GM21360 (cell line): ENCODE measurements around the gene FMO1.
"Not testable (repeated sequence)": the region's sequence is repeated elsewhere in the genome, so short reads cannot be mapped to it uniquely, and the experiment has no call there.

Experiments used
- ATAC-seq: cut with Tn5 transposase; IDR thresholded peaks from one replicate; pipeline ENCODE4 v1.9.1; 2021; ENCODE audit warnings: mild to moderate bottlenecking, moderate library complexity; ENCODE audit not compliant: unreplicated experiment

FMO1 gene, protein sequence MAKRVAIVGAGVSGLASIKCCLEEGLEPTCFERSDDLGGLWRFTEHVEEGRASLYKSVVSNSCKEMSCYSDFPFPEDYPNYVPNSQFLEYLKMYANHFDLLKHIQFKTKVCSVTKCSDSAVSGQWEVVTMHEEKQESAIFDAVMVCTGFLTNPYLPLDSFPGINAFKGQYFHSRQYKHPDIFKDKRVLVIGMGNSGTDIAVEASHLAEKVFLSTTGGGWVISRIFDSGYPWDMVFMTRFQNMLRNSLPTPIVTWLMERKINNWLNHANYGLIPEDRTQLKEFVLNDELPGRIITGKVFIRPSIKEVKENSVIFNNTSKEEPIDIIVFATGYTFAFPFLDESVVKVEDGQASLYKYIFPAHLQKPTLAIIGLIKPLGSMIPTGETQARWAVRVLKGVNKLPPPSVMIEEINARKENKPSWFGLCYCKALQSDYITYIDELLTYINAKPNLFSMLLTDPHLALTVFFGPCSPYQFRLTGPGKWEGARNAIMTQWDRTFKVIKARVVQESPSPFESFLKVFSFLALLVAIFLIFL

DNA sequence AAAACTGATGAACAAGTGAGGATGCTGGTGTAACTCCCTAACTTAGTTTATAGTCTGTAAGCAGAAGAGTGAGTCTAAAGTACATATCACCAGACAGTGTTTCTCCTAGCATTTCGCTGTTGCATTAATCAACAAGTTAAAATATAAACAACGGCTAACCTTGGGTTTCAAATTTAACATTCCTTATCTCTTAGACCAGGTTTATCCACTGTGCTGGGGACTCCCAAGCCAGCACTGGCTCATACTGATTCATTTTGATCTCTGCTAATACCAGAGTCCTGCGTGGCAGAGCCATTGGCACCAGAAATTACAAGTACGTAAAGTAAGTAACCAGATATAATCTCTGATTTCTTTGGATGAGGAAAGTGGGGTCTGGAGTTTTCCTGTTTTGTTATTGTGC is at the start of gene FMO1:
Gene FMO1 (plus strand): TSS at position 193 of the 400 bp plus-strand sequence. CDS start 9,594 bp downstream, outside the sequence.
- no peak for ATAC-seq

DNA sequence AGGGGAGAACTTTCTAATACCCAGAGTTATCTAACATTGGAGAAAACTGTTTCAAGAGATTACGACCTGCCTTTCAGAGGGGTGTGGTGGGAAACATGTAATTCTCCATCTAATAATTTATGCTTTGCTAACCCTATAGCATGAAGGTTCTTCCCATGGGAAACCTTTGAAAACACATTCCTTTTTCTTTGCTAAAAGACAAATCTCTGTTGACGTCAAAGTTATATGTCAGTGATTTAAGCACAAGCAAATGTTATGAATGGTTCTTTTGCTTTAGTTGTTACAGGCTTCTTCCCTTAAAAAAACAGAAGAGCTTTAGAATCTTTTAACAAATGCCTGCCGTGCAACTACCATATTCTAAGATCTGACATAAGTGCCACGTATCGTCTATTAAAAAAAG is 44.0 kb upstream of the FMO1 start:
- no peak for ATAC-seq

DNA sequence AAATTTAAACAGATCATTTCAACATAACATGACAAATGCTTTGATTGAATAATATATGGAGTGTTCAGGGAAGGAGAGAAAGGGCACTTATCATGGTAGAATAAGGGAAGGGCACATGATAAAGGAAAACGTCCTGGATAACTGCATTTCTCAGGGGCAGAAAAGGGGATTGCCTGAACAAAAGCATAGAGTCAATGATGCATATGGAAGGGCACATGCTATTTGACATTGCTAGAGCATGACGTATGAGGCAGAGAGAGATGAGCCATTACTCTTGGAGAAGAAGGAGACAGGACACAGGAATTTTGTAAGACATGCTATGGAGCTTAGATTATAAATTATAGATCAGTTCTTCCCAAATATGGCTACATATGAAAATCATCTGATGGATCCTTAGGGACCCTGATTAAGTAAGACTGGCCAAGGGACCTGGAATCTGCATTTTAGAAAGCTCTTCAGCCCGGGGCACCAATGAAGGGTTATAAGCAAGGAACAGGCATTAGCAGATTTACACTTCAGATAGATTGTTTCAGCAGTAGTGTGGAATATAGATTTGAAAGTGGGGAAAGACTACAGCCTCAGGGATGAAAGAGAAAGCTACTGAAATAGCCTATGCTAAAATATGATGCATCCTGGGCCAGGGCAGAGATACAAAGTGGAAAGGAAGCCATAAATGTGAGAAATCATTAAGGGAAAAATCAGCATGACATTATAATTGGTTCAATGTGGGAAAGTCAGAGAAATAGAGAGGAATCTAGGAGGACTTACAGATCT is 41.9 kb upstream of the FMO1 start:
- no peak for ATAC-seq

DNA sequence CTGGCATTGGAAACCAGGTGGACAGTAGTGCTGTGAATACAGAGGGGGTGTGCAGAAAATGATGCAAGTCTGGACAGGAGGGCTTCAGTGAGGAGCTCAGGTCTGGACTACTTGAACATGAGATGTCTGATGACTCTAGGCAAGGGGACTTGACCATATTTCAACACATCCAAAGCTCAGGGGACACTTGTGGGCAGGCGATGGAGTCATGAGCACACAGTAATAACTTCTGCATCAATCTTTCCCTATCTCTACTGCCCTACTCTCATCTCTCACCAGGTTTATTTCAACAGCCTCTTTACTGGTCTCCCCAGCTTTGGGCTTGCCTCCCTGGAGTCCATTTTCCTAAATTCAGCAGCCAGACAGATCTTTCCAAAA is 41.3 kb upstream of the FMO1 start:
- no peak for ATAC-seq

DNA sequence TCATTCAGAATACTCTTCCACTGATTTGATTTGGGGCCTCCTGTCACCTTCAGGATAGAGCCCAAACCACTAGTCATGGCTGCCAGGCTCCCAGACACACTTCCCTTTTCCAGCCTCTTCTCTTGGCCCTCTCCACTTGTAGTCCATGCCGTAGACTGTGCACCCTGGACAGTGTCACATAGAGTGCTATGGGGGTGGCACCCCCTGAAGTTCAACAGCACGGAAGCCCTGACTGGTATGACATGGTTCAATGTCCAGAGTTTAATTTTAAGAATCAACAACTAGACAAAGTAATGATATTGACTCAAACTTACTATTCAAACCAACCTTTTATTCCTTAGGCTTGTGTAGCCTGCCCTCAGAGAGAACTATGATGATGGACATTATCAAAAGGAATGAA is 40.9 kb upstream of the FMO1 start:
- no peak for ATAC-seq

DNA sequence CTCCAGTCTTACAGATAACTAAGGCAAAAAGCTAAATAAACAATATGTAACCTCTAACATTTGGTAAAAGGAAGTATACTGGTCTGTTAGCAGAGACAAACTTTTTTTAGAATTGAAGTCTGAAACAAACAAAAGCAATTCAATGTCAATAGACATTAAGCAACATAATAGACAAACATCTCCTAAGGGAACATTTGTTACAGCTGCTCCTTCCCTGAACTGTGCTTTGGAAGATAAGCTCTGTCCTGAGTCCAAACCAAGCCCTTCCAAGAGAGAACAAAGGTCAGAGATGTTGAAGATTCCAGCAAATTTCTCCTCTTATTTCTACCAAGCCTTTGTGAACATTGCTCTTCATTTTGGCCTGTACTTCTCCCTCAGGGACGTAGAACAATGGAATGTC is 37.9 kb upstream of the FMO1 start:
- ATAC-seq = no peak

DNA sequence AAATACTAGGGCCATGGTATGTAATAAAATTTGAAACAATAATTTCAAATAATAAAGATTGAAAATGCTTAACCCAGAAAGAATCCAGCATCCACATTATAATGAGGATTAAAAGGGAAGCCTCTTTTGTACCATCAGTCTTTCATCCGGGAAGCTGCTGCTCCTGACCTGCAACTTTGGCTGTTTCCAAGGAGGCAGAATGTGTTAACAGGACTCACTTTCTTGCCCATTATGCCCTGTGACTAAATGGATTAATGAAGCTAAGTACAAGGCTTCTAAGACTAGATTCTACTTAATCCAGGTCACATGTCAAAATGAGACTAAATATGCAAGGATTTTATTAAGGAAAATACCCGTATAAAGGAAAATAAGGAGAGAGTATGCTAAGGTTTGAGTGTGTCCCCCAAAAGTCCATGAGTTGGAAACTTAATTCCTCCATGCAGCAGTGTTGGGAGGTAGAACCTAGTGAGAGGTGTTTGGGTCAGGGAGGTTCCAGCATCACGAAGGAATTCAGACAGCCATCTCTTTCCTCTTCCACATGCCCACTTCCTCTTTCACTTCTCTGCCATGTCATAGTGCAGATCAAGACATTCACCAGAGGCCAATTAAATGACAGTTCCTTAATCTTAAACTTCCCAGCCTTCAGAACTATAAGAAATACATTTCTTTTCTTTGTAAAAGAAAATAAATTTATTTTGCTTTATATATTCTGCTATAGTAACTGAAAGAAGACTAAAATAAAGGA is 35.5 kb upstream of the FMO1 start:
- ATAC-seq = no peak

DNA sequence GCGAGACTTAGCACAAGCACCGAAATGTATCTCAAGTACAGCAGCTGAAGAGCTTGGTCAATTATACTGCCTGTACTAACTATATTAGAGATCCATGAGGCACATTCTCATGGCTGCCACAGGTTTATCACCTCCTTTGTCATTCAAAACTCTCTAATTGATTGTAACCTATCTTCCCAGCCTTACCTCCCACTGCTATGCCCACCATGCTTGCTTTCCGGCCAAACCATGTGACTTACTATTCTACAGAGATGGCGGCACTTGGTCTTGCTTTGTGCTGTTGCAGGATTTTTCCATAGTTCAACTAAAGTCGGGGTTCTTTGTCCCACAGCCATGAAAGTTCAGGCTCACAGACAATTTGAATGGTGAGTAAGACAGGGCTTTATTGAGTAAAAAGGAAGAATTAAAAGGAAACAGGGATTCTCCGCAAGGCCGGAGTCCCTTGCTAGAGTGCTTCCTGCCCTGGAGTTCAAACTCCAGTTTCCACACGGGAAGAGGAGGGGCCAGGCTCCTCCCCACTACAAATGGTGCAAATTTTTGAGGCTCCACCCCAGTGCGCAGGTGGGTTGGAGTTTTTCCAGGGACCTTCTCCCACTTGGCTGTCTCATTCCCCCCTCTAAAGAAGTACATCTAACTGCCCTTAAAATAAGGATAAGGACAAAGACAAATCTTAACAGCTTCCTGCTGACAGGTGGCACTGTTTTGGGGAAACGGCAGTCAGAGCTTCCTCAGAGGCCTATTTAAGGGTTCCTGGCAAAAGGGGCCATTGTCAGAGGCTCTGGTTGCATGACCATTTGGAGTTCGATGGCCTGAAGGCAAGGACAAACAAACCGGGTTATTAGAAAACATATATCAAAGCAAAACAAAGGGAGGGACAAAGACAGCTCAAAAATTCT is 34.5 kb upstream of the FMO1 start:
- no peak for ATAC-seq

DNA sequence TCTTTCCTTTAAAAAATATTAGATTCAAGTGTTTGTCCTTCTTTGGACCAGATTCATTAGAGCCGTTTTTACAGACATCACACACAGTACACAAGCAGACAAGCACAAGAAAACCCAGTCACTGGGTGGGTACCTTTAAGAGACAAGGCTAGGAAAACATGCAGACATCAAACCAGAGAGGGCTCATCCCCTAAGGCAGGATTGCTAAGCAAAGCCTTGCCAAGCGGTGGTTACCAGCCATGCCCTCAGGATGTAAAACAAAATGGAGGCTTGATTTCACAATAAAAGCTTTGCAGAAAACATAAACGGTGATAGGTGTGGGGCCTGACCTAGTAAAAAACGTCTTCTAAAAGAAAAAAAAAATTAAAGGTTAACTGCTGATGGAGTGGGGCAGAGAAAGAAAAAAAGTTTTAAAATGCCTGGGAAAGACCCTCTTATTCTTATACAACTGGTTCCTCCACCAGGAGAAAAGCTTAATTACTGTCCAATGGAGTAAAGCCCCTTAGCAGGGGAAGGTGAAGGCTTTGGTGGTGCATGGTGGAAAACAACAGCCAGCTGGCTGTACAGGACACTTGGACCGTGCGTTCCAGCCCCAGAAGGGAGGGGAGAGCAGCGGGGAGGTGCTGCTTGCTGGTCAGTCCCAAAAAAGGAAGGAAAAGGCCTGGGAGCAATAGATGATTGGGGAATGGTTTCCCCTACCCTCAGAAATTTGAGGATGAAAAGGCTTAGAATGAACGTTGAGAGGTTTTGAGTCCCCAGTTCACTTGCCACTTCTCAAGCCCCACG is 30.4 kb upstream of the FMO1 start:
- no peak for ATAC-seq

DNA sequence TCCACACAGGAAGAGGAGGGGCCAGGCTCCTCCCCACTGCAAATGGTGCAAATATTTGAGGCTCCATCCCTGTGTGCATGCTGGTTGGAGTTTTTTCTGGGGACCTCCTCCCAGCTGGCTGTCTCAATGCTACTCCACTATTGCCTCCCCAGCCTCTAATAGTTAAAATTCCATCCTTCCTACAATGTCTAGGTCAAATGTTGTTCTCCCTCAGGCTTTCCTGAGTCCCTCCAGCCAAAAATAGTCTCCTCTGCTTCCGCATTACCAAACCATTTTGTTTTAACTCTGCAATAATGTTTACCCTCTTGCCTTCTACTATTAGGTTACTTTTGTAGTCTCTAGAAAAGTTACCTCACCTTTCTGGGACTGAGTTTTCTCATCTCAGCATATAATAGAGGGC is 29.6 kb upstream of the FMO1 start:
- ATAC-seq = no peak

DNA sequence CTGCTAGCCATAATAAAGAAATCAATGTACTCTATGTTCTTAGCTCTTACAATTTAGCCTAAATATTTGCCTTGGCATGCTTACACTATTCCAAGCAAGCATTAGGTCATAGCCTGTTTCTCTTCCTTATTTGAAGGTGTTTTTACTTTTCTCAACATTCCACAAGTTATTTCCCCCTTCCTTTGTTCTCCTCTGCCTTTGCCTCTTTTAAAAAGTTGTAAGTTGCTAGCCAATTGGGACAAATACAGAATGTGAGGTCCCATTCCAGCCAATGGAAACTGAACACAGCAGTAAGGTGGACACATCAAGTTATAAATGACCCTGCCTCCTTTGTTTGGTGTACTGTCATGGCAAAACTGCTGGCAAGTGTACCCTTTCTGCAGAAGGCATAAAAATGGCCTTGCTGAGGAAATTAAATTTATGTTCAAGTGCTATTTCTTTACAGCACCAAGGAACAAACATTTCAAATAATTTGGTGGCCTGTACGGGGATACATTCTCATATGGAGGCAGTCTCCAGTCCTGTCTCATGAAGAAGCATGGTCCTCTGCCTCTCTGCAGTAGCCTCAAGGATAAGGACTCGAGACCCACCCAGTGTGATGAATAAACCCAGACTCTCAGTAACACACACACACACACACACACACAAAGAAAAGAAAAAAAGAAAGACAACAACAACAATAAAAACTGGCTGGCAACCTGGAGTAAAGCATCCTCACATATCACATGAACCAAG is 28.8 kb upstream of the FMO1 start:
- no peak for ATAC-seq

DNA sequence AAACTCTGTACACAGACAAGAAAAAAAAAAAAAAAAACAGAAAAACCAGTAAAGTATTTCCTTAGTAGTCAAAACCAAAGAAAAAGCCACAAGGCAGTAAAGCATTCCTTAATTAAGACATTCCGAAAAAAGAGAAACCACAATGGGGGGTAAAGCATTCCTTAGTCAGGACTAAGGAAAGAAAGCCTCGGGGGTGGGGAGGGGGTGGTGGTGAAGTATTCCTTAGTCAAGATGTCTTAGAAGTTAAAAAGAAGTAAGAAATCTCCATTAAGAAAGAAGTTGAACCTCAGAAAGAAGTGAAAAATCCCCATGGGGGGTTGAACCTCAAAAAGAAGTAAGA is 28.2 kb upstream of the FMO1 start:
- ATAC-seq = no peak

DNA sequence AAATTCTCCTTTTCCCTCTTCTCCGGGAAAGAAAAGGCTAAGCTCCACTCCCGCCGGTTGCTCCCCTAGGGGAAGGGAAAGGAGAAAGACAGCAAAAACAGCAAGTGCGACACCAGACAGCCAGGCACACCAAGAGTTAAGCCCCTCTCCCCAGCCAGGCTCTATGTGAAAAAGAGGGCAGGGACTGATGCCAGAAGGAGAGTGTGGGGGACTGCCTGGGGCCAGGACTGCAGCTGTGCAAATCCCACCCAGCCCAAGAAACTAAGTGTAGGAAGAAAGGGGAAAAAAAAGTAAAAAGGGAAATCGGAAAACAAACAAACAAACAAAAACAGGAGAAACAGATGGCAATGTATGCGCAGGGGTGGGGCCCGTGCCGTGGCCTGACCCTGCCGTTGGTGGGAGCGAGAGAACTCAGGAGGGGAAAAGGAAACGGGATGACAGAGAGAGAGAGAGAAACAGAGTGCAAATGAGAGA is 27.7 kb upstream of the FMO1 start:
- ATAC-seq = no peak

DNA sequence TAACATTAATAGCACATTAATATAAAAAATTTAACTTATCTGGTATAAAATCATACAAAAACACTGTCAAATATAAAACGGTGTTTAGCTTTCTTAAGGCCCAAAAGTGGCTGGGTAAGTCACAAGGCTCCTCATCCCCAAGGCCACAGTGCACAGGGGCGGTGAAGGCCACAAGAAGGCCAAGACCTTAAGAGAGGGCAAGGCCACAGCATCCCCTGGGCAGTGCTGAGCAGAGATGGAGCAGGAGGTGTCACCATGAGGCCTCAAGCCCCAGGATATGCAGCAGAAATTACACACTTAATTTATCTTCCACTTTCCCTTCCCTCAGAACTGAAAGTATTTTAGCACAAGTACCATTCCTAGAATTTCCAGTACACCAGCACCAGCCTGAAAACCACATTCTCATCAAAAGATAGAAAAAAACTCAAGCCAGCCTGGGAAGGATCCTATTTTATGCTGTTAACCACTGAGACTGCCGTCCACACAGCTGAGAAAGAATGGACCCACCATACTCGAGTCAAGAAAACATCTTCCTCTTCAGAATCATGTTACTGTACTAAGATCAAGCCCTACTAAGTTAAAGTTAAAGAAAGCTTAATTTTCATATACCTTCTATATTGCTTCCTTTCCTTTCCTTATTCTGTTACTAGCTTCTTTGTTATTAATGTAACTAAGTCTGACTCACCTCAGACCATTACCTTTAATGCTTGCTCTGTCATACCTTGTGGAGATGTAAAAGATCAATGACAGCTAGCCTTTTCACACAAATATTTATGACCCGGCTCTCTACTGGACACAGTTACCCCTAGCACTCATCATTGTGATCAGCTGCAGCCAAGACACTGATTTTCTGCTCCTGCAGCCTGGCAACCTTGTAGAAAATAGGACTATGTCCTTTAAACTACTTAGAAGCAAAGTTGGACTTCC is 26.4 kb upstream of the FMO1 start:
- ATAC-seq = no peak

DNA sequence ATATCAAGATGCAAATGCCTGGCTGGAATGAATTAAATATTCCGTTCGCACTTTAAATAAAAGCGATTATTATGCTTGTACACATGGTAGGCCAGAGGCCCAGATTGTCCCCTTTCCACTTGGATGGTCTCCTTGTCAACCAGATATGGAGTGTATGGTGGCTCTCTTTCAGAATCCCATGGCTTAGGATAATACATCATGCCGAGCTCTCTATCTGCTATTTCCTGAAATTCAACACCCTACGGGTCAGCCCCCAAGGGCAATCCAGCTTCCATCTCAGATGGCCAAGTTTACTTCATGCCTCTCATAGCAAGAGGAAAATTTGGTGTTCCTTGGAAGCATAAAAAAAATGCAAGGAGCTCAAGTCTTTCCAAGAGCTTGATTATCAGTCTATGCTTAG is 25.4 kb upstream of the FMO1 start:
- no peak for ATAC-seq

DNA sequence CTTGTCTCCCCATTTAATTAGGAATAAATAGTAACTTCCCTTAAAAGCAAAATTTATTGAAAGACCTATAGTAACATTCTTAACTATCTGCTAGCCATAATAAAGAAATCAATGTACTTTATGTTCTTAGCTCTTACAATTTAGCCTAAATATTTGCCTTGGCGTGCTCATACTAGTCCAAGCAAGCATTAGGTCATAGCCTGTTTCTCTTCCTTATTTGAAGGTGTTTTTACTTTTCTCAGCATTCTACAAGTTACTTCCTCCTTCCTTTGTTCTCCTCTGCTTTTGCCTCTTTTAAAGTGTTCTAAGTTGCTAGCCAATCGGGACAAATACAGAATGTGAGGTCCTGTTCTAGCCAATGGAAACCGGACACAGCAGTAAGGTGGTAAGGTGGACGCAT is 24.0 kb upstream of the FMO1 start:
- ATAC-seq = not testable (repeated sequence)

DNA sequence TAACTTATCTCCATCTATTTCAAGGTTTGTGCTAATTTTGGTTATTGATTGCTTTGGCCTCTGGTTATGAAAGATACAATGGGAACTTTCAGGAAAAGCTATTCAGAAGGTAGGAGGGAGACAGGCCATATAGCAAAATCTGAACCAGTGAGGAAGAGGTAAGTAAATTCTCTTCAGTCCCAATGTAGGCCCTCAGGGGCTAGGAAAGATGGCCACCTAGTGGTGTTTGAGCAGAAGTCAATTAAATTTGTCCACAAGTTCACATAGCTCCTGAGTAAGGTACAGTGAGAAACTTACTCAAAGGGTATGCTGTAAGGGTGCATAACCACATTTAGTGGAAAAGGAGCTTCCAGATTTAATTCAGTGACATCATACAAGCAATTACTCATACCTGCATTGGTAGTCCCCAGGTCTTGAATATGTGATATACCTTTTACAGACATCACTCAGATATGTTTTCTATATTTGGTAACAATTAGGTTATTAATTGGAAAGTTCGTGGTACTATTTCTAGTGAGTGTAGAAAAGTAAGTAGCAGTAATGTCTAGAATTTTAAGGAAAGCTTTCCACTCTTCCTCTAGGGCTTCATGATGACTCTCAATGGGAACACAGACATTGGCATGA is 21.4 kb upstream of the FMO1 start:
- ATAC-seq = peak; percentile 94
